OCI-LY3 (cell line): ENCODE measurements around the gene RNF141.

Source experiments
- CTCF ChIP-seq: fragments of 200-600, 300-600 bp; sonication (generic); IDR thresholded peaks from 2 replicates; pipeline ENCODE4 v1.5.1; 2014; ENCODE audit warnings: antibody characterized with exemption, low read length, low read depth
- EZH2phosphoT487 ChIP-seq: fragments of 200-600 bp; shearing (Covaris generic); IDR thresholded peaks from 2 replicates; pipeline ENCODE4 v1.6.1; 2018; ENCODE audit warnings: antibody characterized with exemption, mixed run types, low read depth

GRCh38 chr11:10540915-10541560 is at the start of gene RNF141:
- peak; percentile 64 for TF ChIP-seq CTCF
- no peak for TF ChIP-seq EZH2phosphoT487
